Fibroblast of the conjunctiva (primary cell): Measurements from ENCODE around the gene RARA.

ENCODE experiments used
- DNase-seq: peaks from one replicate; pipeline ENCODE4 v3.0.0-alpha.2; 2010; ENCODE audit warnings: low read depth

RARA gene

GRCh38 chr17:40329839-40330794 lies 21.1 kb downstream of the RARA start:
- DNase-seq: no peak

GRCh38 chr17:40330850-40331470 lies 22.0 kb downstream of the RARA start:
- DNase-seq: no peak

GRCh38 chr17:40331743-40332641 lies 23.0 kb downstream of the RARA start:
- DNase-seq: peak; percentile 80

DNA sequence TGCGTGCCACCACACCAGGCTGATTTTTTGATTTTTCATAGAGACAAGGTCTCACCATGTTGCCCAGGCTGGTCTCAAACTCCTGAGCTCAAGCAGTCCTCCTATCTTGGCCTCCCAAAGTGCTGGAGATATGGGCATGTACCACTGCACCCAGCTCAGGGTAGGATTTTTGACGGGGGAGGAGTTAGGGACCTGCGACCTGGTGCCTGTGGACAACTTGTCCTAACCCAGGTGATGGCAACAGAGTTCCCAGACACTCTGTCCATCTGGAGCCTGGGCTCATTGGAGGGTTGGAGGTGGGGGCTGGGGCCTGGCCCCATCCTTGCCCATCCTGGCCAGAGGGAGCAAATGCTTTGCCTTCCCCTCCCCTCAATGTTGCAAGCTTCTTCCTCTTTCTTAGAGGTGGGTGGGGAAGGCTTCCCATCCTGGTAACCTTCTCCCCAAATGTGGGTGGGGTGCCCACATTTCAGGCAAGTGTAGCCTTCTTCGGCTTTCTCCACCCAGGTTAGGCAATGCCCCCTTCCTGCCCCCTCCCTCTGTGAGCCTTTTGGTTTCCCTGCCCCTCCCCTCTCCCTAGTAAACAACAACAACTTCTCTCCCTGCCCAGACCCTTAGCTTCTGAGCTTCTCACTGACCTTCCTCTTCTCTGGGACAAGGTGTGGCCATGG lies 24.9 kb downstream of the RARA start:
- DNase-seq: no peak

DNA sequence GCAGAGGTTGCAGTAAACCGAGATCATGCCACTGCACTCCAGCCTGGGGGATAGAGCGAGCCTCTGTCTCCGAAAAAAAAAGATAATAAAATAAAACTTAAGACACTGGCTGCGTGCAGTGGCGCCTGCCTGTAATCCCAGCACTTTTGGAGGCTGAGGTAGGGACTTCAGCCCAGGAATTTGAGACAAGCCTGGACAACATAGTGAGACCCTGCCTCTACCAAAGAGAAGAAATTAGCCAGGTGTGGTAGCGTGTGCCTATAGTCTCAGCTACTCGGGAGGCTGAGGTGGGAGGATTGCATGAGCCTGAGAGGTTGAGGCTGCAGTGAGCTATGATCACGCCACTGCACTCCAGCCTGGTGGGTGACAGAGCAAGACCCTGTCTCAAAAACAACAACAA lies 26.6 kb downstream of the RARA start:
- DNase-seq: no peak

GRCh38 chr17:40337351-40337750 lies 28.4 kb downstream of the RARA start:
- DNase-seq: no peak

- DNase-seq: no peak
Measured at GRCh38 chr17:40338058-40338457, 29.1 kb downstream of the RARA start.

GRCh38 chr17:40338941-40339649 lies 30.1 kb downstream of the RARA start:
- no peak for DNase-seq

DNA sequence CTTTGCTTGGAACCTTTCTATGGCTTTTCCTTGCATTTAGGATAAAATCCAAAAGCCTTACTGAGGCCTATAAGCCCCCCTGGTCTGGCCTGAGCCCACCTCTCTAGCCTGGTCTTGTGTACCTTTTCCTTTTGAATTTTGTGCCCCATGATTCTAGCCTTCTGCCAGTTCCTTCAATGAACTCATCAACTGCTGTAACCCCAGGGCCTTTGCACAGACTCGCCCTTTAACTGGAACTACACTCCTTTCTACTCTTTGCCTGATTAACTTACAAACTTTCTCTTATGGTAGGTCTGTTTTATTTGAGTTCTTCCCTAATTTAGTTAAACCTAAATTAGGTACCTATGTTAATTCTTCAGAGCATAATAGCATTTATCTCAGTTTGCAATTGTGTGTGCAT lies 31.3 kb downstream of the RARA start:
- DNase-seq: no peak

DNA sequence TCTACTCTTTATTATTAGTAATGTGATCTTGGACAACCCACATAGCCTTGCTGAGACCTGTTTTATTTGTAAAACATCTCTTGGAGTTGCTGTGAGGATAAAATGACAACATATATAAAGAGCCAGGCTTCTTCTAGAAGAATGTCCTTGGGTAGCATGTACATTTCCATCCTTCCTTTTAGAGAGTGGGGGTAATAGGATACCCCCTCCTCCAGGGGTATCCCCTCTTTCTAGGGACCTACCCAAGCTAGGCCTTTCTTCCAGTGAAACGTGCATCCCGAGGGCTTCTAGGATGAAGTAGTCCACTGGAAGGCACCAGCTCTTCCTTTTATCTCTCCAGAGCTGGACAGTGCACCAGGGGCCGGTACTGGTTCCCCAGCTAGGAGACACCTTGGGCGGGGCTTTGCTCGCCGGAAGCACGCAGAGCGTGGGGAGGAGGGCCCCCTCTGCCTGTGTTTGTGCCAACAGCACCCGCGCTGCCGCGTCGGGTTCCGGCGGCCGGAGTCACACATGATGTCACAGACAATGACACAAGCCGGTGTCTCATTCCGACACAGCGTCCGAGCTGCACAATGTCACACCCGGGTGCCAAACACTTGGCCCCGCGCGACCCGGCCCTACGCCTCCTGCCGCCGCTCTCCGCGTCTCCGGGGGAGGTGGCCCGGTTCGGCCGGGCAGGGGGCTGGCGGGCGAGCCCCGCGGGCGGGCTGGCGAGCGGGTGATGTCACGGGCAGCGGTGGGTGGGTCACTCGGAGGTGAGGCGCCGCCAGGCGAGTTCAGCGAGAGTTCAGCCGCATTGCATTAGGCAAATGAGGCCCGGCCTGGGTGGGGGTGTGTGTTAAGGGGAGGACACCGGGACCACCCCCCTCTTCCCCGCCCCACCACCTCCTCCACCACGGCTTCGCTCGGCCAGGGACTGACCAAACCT lies 32.2 kb downstream of the RARA start:
- no peak for DNase-seq

DNA sequence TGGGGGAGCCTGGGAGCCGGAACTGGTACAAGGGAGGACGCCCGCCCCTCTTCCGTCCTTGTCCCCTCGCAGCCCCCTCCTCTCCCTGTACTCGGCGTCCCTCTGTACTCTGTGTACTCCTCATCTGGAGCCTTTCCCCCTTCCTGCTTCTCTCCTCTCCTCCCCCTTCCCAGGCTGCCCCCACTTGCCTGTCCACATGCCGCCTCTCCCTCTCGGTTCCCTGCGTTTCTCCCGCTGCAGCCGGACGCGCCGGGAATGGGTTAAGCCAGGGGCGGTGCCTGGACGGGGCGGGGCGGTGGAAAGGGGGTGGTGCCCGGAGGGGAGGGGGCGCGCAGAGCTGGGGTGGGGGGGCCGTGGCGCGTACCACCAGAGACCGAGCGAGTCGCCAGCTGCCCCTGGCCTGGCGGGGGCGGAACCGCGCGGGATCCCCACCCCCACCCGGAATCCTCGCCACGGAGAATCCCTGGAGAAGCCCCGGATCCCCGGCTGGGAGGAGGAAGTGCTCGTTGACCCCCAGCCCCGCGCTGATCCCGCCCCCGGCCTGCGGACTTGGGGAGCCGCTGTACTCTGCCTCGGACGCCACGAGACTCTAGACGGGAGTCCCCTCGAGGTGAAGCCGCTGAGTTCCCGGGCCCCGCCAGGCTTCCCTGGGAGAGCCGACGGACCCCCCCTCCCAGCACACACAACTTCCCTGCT lies 33.0 kb downstream of the RARA start:
- no peak for DNase-seq

DNA sequence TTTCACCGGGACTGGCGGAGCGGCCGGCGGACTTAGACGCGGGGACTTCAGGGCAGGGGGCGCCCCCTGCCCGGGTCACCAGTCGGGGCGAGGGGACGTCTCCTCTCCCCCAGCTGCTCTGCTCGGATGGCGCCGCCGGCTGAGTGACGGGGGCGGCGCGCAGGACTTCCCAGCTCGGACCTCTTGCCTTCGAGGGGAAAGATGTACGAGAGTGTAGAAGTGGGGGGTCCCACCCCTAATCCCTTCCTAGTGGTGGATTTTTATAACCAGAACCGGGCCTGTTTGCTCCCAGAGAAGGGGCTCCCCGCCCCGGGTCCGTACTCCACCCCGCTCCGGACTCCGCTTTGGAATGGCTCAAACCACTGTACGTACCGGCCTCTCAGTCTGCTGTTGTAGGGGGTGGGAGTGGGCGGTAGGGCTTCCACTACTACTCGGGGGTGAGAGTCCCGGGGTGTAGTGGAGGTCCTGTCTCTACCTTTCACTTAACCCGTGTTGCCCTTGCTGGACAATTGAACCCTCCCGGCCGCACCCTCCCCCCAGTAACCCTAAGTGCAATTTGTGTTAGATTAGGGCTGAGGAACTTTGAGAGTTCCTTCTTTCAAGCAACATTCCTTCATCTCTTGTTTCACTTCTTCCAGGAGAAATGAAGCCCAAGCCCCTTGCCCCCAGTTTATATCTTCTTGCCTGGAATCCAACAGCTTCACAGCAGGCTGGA lies 33.7 kb downstream of the RARA start:
- no peak for DNase-seq

GRCh38 chr17:40343219-40344119 lies 34.5 kb downstream of the RARA start:
- no peak for DNase-seq

DNA sequence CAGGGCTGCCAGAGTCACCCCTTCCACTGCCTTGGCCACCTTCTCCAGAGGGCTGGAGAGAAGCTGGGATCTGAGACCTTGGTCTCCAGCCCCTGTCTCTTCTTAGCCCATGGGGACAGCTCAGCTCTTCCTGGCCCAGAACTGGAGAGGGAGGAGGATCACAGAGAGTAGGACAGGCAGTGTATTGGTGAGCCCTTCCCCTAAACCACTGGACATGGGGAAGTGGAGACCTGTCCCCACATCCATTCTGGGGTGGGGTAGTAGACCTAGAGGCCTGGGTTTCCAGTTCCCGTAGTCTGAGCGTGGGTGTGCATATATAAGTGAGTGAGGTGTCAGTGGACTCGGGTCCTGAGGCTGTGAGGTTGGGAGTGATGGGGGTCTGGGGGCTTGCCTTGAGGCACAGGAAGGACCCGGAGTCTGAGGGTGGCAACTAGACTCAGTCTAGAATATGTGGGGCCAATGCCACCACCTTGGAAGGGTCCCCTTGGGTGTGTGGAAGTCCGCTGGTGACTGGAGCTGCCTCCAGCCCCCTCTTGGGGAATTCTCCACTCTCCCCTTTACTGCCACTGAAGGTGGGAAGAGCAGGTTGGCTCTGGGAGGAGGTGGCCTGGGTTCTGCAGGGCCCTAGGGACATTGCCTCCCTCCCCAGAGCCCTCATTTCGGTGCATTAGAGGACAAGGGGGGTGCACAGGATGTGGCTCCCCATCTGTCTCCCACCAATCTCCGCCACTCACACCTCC lies 35.6 kb downstream of the RARA start:
- no peak for DNase-seq

- no peak for DNase-seq
Measured at GRCh38 chr17:40345161-40345993, 36.4 kb downstream of the RARA start.
